Omental fat pad (tissue), 4 donors: ENCODE measurements around the gene OR51A7. TPM values are rescaled to one million over a fixed set of nuclear protein-coding genes. Genes with fewer than 3 reads are reported as not detected.
"Not testable (repeated sequence)": the region's sequence is repeated elsewhere in the genome, so short reads cannot be mapped to it uniquely, and the experiment has no call there.

Source experiments
- ATAC-seq: fragments of 150-250 bp; one replicate; pipeline ENCODE4 v1.9.1; 2016; ENCODE audit warnings: mild to moderate bottlenecking, moderate library complexity; ENCODE audit not compliant: low FRiP score
- DNase-seq: peaks from one replicate; pipeline ENCODE4 v3.0.0-alpha.2; 2019; ENCODE audit warnings: low spot score
- CTCF ChIP-seq, 3 donors: fragments of 450-650 bp; IDR thresholded peaks; one replicate each; pipeline ENCODE4 v1.5.1; 2016 to 2017; ENCODE audit warnings: antibody characterized with exemption in 3 of 3, mild to moderate bottlenecking in 3 of 3, moderate library complexity in 2 of 3
- total RNA-seq, 4 donors: library from RNA; depleted of rRNA; stranded (reverse); fragments of >200 nt; gene quantifications; one replicate each; pipeline ENCODE4 v1.1.0, GENCODE V29; 2016

The OR51A7 gene
- total RNA-seq, 4 donors from 2014 or later: not detected

DNA sequence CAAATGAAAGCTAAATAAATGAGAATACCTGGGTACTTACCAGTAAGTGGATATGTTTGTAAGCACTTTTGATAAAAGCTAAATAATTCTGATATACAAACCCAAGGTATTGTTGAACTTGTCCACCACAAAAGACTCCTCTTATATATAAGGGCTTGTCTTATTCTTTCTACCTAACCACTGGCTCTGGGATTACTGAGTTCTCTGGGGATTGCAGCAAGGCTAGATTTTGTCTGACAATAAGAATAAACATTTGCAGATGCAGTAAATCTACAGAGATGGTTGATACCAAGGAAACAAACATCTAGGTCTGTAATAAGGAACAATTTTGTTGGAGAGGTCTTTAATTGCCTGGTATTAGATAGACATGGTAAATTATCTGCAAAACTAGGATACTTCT, 43.9 kb downstream of the OR51A7 start, which contains the start of gene OR51A4:
TSS of gene OR51A4 (minus strand) at position 101 of the 400 bp plus-strand sequence. CDS start 505 bp downstream, outside the sequence.
- no peak for TF ChIP-seq CTCF (IDR thresholded peaks at IDR 0.05)
- ATAC-seq (no peak), DNase-seq (no peak)

- not testable (repeated sequence) for DNase-seq, ATAC-seq
These were observed 52.0 kb downstream of the OR51A7 start, which contains the start of gene OR51A2 for GRCh38 chr11:4955613-4956012. TSS of gene OR51A2 (minus strand) at chr11:4955713. CDS start at chr11:4955713, 0 bp downstream.

DNA sequence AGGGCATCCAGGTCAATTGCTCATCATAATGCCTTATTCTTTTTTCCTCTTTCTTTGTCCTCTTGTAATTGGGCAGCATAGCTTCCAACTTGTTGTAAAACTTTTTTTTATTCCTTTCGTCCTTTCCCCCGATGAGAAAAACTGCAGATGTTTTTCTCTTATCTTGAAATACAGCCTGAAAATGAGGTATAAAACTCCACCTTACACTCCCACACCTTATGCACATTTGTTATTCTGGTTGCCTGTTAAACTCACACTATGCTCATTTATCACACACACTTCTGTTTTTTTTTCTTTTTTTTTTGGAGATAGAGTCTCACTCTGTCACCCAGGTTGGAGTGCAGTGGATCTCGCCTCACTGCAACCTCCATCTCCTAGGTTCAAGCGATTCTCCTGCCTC, 53.8 kb downstream of the OR51A7 start:
- no peak for TF ChIP-seq CTCF (IDR thresholded peaks at IDR 0.05)
- DNase-seq (no peak), ATAC-seq (no peak)

Other genes starting within 250 kb of the OR51A7 start
- gene OR51E2, start 205.9 kb upstream of the OR51A7 start, total RNA-seq: under 1 TPM in 1 of 4 donors, not detected in 3; 0.19 TPM
- not detected for gene MMP26, start 199.0 kb upstream of the OR51A7 start, total RNA-seq
- gene OR51F1, start 133.8 kb upstream of the OR51A7 start, total RNA-seq: not detected
- not detected for gene OR52R1, start 99.4 kb upstream of the OR51A7 start, total RNA-seq
- gene OR51F2, start 82.5 kb upstream of the OR51A7 start, total RNA-seq: not detected
- gene OR51S1, start 54.6 kb upstream of the OR51A7 start, total RNA-seq: not detected
- gene OR51T1, start 21.9 kb upstream of the OR51A7 start, total RNA-seq: not detected
- gene OR51G2, start 15.6 kb downstream of the OR51A7 start, total RNA-seq: not detected
- gene OR51G1, start 20.6 kb downstream of the OR51A7 start, total RNA-seq: not detected
- gene OR51A4, start 43.8 kb downstream of the OR51A7 start, total RNA-seq: not detected
- not detected for gene OR51A2, start 51.9 kb downstream of the OR51A7 start, total RNA-seq
- not detected for gene OR51L1, start 91.1 kb downstream of the OR51A7 start, total RNA-seq
- gene OR52J3, start 142.7 kb downstream of the OR51A7 start, total RNA-seq: not detected
- gene OR52E2, start 155.8 kb downstream of the OR51A7 start, total RNA-seq: not detected
- gene OR52E1, start 165.8 kb downstream of the OR51A7 start, total RNA-seq: not detected
- not detected for gene OR52A5, start 234.6 kb downstream of the OR51A7 start, total RNA-seq